Tibial nerve (tissue), 4 donors: ENCODE results near the gene ERG28.

ENCODE experiments used
- EP300 ChIP-seq, 2 donors: sonication (generic); formaldehyde crosslinking; IDR thresholded peaks; one replicate each; pipeline ENCODE4 v1.6.1; 2017; ENCODE audit warnings: antibody characterized with exemption in 2 of 2, mild to moderate bottlenecking in 1 of 2
- POLR2A ChIP-seq, 2 donors: fragments of 450-650 bp; IDR thresholded peaks; one replicate each; pipeline ENCODE4 v1.6.1; 2017; ENCODE audit warnings: antibody characterized with exemption in 2 of 2, mild to moderate bottlenecking in 2 of 2, moderate library complexity in 2 of 2
- TF ChIP-seq, protein P1 (sequence below), 5 experiments: fragments of 200-600 bp in 3 of 5; fragments of 450-650 bp in 2 of 5; sonication (generic) in 3 of 5; IDR thresholded peaks; one replicate each; pipeline ENCODE4 v1.5.1; 2016 to 2019; ENCODE audit warnings: antibody characterized with exemption in 5 of 5, mild to moderate bottlenecking in 3 of 5, moderate library complexity in 2 of 5

DNA sequence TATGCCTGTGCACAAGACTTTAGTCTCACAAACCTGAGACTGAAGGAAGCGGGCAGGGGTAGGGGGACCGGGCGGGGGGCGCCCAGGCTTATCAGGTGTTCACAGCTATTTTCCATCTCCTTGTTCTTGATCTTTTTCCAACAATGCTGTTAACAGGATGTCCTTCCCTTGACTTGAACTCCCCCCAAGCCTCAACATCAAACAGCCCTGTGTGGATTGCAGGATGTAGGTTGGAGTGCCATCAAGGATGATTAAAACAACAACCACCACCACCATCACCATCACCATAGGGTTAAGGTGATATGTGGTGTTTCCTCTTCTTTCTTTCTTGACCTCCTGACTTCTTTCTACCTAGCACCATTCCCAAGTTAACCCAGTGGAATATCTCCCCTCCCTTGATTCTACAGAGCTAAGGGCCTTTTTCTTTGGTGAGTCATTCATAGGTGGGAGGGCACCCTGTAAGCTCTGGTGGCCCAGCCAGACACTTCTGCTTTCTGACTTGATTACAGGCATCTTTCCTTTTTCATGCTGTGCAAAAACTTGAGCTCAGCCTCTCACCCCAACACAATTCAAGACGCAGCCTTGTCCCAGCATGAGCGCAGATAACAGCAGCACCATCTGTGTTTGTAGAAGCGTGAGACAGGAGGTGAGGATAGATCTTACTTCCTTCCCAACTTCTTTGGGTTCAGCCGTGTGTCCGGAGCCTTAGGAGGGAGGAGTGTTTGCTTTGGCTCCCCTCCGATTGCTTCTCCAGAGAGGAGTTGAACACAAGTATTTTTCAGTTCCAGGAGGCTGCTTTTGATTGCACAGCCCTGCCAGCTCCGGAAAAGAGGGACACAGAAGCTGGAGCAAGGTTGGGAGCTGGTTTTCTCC lies 55.5 kb downstream of the ERG28 start:
- TF ChIP-seq, protein P1, sequence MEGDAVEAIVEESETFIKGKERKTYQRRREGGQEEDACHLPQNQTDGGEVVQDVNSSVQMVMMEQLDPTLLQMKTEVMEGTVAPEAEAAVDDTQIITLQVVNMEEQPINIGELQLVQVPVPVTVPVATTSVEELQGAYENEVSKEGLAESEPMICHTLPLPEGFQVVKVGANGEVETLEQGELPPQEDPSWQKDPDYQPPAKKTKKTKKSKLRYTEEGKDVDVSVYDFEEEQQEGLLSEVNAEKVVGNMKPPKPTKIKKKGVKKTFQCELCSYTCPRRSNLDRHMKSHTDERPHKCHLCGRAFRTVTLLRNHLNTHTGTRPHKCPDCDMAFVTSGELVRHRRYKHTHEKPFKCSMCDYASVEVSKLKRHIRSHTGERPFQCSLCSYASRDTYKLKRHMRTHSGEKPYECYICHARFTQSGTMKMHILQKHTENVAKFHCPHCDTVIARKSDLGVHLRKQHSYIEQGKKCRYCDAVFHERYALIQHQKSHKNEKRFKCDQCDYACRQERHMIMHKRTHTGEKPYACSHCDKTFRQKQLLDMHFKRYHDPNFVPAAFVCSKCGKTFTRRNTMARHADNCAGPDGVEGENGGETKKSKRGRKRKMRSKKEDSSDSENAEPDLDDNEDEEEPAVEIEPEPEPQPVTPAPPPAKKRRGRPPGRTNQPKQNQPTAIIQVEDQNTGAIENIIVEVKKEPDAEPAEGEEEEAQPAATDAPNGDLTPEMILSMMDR (IDR thresholded peaks at IDR 0.05), result no peak
- no peak for TF ChIP-seq POLR2A (IDR thresholded peaks at IDR 0.05)
- no peak for TF ChIP-seq EP300 (IDR thresholded peaks at IDR 0.05)
